Right lobe of liver (tissue), 4 donors: Measurements from ENCODE around the gene PRADC1.

Source experiments
- CTCF ChIP-seq, 4 donors: fragments of 200-600 bp in 3 of 4; fragments of 450-650 bp in 1 of 4; IDR thresholded peaks; one replicate each; pipeline versions ENCODE4 v1.5.1 to v1.8.0; 2016 to 2022; ENCODE audit warnings: antibody characterized with exemption in 4 of 4, mild to moderate bottlenecking in 2 of 4
- POLR2A ChIP-seq: fragments of 450-650 bp; IDR thresholded peaks from one replicate; pipeline ENCODE4 v1.6.1; 2017; ENCODE audit warnings: antibody characterized with exemption, mild to moderate bottlenecking
- donor health status: DM: no; HTN: no; CAD: no.
- donor health status: DM: no; HTN: no; CAD: no.
- donor health status: DM: no; HTN: yes; CAD: no.

GRCh38 chr2:73257021-73257420, 24.0 kb upstream of the PRADC1 start:
- no peak for TF ChIP-seq POLR2A
- TF ChIP-seq CTCF (IDR thresholded peaks at IDR 0.05), result no peak
